NCI-H1105 treated with DMSO at 0.1 percent for 48 hours (cell line): ENCODE results near the gene EPX.
A peak's percentile ranks its signal among the peaks of the same experiment; 100 is the strongest.
"Not testable (repeated sequence)": the region's sequence is repeated elsewhere in the genome, so short reads cannot be mapped to it uniquely, and the experiment has no call there.

Experiments
- DNase-seq: peaks from one replicate; lab custom pipeline; 2025; lab: John Stamatoyannopoulos, UW

Gene EPX, protein sequence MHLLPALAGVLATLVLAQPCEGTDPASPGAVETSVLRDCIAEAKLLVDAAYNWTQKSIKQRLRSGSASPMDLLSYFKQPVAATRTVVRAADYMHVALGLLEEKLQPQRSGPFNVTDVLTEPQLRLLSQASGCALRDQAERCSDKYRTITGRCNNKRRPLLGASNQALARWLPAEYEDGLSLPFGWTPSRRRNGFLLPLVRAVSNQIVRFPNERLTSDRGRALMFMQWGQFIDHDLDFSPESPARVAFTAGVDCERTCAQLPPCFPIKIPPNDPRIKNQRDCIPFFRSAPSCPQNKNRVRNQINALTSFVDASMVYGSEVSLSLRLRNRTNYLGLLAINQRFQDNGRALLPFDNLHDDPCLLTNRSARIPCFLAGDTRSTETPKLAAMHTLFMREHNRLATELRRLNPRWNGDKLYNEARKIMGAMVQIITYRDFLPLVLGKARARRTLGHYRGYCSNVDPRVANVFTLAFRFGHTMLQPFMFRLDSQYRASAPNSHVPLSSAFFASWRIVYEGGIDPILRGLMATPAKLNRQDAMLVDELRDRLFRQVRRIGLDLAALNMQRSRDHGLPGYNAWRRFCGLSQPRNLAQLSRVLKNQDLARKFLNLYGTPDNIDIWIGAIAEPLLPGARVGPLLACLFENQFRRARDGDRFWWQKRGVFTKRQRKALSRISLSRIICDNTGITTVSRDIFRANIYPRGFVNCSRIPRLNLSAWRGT

DNA sequence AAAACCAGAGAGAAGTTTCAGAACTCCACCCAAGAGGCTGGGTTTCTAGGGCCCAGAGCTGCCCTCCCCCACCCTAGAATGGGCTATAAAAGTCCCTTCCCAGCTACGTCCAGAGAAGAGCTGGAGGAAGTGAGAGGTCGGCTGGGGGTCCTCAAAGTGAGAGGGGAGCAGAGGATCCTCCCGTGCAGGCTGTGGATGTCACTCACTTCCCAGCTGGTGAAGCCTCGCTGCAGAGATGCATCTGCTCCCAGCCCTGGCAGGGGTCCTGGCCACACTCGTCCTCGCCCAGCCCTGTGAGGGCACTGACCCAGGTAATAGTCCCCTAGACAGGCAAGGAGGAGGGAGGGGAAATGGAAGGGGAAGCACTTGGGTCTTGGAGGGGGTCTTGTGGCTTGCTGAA lies at the start of gene EPX:
EPX (plus strand) TSS at position 115 of the 400 bp plus-strand sequence; CDS start at position 236, 121 bp downstream.
- no peak for DNase-seq

DNA sequence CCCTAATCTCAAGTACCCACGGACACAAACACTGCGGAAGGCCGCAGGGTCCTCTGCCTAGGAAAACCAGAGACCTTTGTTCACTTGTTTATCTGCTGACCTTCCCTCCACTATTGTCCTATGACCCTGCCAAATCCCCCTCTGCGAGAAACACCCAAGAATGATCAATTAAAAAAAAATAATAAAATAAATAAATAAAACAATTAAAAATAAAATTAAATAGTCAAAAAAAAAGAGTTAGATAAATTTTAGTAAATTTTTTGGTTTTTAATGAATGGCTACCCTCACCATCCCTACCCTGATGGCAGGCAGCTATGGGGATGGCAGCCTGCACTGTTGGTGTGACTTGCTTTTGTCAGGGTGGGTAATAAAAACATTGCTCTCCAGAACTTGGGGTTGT lies 49.2 kb upstream of the EPX start:
- not testable (repeated sequence) for DNase-seq

DNA sequence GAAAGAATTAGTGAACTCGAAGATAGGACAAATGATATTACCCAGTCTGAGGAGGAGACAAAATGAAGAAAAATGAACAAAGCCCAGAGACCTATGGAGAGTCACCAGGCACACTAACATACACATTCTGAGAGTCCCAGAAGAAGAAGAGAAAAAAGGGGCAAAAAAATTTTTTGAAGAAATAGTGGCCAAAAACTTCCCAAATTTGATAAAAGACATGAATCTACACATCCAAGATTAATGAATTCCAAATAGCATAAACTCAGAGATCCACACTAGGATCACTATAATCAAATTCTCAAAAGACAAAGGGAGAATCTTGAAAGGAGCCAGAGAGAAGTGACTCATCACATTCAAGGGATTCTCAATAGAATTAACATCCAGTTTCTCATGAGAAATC lies 47.7 kb upstream of the EPX start:
- DNase-seq: no peak

DNA sequence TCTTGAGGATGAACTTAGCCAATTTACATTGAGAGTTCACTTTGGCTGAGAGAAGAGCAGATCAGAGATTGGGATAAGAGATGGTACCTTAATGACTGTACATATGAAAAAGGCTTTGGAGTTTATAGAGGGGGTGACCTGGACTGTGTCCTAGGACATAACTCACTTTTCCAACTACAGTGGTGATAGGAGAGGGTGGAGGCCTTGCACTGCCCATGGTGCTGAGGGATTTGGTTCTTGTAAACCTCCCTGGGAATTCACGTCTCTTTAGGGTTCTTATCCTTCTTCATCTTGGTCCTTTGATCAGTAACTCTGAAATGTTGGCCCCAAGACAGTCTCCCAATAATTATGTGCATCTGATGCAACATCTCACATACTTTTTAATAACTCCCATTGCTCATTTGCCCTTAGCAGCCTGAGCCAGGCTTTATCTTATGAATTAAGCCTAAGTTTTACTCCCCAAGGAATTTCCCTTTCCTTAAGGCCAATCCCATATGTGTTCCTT lies 44.5 kb upstream of the EPX start, which contains the start of gene OR4D1:
OR4D1 (plus strand) TSS at position 455 of the 505 bp plus-strand sequence. CDS start 6,770 bp downstream, outside the sequence.
- no peak for DNase-seq

DNA sequence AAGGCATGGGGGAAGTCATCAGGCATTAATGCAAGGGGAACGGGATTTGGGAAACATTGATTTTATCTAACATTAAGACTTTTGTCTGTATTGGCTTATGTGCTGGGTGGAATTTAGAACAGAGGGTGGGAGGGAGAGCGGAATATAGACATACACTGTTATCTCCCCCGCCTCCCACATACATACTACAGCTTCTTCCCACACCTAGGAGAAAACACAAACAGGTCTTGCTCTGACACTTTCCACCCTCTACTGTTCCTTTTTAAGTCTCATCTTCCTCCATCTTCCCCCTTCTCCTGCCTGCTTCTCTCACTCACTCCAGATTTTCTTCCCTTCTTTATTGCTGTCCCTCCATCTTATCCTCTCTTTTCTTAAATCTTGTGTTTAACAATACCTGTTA lies 43.9 kb upstream of the EPX start:
- no peak for DNase-seq

DNA sequence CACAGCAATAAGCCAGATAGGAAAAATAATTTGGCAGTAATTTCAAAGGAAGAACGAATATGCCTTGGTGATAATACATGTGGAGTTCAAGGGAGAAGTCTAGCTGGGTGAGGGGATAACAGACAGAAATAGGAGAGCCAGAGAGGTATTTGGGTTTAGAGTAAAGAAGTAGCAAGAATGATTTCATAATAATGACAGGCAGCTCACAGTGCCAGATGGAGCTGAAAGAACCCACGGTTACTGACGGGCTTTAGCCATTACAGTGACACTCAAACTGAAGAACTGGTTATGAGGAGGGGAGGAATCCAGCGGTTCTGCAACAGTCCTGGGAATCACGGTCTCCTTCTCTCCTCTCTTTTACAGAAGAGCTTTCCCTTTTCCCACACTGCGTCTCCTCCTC lies 42.1 kb upstream of the EPX start:
- DNase-seq: no peak

DNA sequence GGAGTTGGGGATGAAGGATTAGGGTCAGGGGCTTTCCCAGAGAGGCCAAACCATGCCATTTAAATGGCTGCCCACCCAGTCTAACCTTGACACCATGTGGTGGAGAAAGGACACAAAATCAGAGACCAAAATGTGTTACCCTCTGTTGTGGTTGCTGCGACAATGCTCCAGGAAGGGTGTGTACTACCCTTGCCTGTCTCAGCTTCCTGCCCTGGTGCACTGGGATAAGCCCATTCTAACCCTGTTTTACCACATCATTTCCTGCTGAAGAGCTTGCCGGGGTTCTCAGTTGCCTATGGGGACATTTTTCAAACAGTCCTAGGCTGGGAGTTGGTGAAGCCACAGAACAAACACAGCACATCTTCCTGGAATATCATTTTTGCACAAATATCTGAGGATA lies 39.5 kb upstream of the EPX start:
- DNase-seq: no peak

DNA sequence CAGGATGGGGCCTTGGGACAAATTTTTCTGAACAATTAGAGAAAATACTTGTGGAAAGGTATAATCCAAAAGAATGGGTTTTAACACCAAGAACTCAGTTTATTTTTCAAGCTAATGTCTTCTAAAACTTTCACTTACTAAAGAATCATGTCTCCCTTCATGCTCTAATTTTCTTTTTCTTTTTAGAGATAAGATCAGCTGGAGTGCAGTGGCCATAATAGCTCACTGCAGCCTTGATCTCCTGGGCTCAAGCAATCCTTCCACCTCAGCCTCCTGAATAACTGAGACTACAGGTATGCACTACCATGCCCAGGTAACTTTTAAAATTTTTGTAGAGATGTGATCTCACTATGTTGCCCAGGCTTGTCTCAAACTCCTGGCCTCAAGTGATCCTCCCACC lies 38.9 kb upstream of the EPX start:
- DNase-seq: no peak

DNA sequence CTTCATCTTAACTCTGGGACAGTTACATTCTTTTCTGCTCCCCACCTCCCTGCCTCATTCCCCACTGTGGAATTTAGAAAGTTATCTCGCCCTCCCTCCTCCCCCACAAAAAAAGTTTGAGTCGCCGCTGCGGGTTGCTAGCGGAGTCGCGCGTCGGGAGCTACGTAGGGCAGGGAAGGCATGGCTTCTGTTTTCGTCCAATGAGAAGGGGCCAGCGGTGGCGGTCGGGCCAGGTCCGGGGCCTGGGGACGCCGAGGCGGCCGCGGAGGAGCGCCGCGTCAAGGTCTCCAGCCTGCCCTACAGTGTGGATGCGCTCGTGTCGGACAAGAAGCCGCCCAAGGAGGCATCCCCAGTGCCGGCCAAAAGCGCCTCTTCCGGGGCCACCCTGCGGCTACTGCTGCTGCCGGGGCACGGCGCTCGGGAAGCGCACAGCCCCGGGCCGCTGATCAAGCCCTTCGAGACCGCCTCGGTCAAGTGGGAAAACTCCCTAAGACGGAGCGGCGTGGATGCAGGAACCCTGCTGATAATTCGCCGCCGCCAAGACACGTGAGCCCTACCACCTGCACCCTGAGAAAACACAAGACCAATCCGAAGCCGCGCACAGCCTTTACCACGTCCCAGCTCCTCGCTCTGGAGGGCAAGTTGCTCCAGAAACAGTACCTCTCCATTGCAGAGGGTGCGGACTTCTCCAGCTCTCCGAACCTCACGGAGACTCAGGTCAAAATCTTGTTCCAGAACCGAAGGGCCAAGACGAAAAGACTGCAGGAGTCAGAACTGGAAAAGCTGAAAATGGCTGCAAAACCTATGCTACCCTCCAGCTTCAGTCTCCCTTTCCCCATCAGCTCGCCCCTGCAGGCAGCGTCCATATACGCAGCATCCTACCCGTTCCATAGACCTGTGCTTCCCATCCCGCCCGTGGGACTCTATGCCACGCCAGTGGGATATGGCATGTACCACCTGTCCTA lies 35.4 kb upstream of the EPX start:
- peak; percentile 66 for DNase-seq

DNA sequence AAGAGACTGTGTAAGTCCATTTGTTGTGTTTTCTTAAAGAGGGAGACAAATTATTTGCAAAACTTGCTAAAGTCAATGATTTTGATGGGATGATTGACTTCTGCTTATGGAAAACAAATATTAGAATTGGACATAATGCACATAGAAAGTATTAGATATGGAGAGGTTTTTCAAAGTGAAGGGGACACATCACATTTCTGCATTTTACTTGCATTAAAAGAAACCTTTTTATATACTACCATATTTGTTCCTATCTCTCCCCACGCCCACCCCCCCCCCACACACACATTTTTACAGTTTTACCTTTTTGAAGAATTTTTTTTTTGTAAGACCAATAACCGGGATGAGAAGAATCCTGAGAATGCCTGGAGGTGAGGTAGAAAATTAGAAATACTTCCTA lies 34.3 kb upstream of the EPX start:
- DNase-seq: no peak

DNA sequence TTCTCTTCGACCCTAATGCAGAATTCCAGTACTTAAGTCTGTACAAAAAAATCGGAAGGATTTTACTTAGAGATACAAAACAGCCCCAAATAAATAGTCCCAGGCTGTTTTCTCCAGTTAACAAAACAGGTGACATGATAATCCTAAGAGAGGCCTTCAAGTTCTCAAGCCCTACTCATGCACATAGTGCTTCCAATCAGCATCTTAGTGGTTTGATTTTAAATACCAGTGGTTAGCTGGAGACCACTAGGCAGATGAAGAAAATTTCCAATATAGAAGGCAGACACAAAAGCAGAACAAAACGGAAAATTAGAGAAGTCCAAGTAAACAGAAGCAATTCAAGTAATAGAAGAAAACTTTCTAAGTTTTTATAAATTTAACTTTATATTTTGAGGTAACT lies 31.0 kb upstream of the EPX start:
- DNase-seq: no peak

DNA sequence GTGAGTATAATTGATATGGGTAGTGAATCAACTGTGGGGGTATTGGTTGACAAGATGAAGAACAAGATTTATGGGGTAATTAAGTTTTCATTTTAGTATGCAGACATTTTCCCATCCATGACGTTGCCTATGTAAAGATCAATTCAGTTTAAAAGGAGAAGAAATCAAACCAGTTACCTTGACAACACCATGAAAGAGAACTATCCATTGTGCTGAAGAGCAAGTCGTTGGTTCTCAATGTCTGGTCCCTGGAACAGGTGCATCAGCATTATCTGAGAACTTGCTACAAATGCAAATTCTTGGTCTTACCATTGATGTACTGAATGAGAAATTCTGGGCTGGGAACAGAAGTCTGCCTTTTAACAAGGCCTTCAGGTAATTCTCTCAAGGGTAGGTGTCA lies 26.5 kb upstream of the EPX start:
- no peak for DNase-seq

DNA sequence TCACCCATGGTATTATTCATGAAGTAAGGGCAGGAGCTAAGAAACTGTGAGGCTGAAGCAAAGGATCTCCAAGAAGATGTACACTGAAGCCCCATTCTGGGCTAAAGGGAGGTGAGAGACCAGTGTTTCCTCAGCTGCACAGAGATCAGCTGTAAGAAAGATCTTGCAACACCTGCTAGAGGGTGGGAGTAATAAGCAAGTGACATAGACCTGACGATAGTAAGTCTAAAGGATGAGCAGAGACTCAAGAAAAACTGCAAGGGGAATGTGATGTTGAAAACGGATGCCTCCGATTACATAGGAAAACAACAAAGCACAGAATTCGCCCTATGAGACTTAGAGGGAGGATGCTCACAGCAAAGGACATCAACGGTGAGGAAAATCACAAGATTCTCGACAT lies 25.8 kb upstream of the EPX start, which contains the start of gene OR4D2:
OR4D2 (plus strand) TSS at position 301 of the 400 bp plus-strand sequence. CDS start 2,674 bp downstream, outside the sequence.
- DNase-seq: no peak

DNA sequence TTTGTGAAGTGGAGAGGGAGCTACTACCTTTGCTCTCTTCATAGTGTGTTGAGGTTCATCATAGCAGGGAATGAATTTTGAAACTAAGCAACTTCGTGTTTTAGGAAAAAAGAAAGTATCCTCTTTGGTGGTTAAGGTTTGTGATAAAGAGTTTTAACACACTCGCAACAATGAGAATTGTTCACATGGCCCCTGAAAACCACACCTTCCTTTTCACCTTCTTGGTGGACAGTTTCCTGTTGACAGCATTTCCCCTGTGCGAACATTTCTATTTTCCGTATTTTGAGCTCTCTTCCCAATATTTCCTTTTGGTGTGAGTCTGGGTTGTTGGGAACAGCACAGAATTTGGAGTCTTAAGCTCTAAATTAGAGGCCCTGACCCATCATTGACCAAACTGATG lies 21.9 kb upstream of the EPX start:
- DNase-seq: no peak

DNA sequence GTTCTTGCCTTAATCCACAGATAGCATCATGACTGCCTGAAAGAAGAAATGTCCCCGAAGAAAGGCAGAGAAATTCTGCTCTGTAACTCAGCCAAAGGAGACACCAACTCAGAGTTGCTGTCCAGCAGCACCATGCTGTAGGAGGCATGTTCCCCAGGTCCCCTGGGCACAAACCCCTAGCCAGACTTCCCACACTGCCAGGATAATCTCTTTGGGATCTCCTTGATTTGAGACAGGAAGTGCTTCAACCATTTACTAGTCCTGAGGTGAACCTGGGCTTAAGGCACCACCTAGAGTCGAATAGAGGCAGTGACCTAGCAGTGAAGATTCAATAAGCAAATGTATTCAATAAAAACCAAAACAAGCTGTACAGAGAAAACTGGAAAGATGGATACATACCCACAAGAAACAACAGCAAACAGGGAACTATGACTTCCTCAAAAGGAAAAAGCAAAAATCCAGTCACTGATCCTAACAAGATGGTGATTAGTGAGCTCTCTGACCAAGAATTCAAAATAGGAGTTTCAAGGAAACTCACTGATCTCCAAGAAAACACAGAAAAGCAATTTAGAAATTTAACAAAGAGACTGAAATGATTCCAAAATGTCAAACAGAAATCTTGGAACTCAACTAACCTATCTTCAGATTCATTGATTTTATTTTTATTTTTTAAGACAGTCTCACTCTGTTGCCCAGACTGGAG lies 20.0 kb upstream of the EPX start:
- peak; percentile 29 for DNase-seq

DNA sequence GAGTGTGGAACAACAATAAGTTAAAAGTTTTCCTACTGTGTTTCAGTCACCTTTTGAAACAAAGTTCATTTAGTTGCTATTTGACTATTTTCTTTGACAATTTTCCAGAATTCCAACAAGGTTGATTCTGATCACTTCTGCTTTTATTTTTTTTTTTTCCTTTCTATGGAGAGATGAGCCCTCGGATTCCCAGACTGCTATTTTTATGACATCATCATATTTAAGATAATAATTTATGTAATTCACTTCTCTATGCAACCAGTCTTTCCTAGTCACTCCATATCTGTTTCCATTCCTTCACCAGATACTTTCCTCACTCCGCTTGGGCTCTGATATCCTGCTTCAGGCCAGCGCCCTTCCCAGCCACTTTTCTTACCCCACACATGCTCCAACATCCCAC lies 17.7 kb upstream of the EPX start:
- DNase-seq: no peak

DNA sequence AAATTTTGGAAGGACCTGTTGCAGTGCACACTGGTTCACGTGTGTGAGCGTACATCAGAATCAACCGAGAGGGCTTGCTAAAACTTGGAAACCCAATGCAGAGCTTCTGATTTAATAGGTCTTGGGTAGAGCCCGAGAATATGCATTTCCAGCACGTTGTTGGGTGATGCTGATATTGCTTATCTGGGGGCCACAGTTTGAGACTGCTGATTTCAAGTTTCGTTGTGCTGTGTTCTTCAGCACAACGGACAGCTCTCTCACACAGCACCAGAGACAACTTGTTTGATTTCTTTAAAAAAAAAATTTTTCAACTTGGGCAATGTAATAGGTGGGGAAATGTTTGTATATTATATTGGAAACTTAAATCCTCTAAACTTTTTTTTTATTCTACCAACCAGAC lies 16.3 kb upstream of the EPX start:
- DNase-seq: no peak

DNA sequence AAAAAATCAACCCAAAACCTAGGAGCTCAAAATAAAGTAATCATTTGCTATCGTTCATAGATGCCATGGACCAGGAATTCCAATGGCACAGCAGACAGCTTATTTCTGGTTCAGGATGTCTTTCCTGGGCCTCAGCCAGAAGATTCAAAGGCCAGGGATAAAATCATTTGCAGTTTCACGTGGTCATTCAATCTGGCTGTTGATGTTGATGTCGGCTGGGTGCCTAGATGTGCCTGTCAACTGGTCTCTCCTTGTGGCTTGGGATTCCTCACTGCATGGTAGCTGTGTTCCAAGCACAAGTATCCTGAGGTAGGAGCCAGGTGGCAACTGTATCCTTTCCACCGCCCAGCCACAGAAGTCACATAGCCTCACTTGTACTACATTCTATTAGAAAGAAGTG lies 10.7 kb upstream of the EPX start:
- no peak for DNase-seq

DNA sequence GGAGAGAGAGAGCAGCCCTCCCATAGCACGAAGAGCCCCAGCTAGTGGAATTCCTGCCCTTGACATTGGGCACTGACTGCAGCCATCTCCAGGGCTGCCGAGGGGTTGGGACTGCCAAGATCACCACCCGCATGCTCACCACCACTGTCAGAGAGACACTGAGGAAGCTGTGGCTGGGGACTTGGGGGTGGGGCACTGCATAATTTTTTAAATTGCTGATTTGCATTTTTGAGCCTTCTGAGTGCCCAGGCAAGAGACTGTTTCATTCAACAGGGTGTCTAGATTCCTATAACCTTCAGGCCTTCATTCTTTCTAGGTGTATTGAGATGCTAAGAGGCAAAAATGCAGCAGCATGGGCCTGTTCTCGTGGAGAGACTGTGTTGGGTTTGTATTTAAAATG lies 9.0 kb upstream of the EPX start:
- DNase-seq: no peak

DNA sequence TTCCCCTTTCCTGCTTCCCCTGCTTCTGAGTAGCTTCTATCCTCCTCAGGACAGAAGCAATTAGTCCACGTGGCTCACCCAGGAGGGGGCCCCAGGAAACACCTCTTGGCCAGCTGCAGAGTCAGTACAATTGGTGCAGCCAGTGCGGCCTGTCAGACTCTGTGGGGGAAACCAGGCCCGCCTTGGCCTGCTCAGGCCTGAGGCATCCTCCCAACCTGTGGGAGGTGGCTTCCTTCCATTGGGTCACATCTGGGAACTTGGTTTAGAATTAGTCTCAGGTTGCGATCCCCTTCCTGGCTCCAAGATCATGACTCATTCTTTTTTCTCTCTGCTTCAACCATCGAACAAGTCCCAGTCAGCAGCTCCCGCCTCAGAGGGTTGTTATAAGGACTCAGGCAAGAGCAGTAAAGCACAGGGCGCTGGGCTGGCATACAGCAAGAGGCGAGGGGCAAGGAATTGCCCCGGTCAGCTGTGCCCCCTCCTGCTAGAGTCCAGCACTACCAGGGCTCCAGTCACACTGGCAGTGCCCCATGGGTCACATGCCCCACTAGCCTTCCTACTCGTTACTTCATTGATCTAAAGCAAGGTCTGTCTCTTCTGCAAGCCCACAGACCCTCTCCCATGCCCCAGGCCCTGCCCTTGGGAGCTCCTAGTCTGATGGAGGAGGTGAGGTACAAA lies 8.1 kb upstream of the EPX start:
- no peak for DNase-seq
